Activated CD4-positive, alpha-beta T cell treated with anti-CD3 and anti-CD28 coated beads, Interleukin-2, Interleukin-4, amounts not matched to agents 100 ng/mL and 50 ng/mL, durations not matched to agents 16 hours and 8 hours (primary cell): ENCODE results near the gene CIP2A.

Source experiments
- DNase-seq: peaks from one replicate; pipeline ENCODE4 v3.0.0-alpha.2; 2020; ENCODE audit warnings: low spot score

CIP2A gene

DNA sequence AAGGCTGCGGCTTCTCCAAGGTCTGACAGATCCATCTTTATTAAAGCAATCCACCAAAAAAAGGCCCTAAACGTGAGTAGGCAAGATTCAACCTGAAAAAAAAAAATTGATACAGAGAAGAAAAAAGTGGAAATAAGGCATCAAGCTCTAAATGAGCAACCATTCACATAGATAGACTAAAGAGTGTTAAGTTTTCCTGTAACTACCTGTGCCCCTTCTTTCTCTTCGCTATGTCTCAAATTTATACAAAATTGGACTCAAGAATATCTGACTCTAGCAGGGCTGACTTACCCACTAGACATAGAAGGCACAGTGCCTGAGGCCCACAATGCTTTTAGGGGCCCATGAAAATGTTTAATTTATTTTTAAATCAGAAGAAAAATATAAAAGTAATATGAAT is 78.7 kb downstream of the CIP2A start, which contains the start of gene MYH15:
TSS of gene MYH15 (minus strand) at position 101 of the 400 bp plus-strand sequence. CDS start at position 35, 66 bp downstream.
- no peak for DNase-seq

GRCh38 chr3:108509871-108510270 is 79.4 kb downstream of the CIP2A start:
- DNase-seq = no peak

- no peak for DNase-seq
These were observed 80.0 kb downstream of the CIP2A start for GRCh38 chr3:108509263-108509662.

GRCh38 chr3:108507902-108508301 is 81.3 kb downstream of the CIP2A start:
- no peak for DNase-seq

- no peak for DNase-seq
These were observed 83.4 kb downstream of the CIP2A start for GRCh38 chr3:108505811-108506210.

- no peak for DNase-seq
These were observed 85.5 kb downstream of the CIP2A start for GRCh38 chr3:108503722-108504121.

GRCh38 chr3:108501535-108501934 is 87.7 kb downstream of the CIP2A start:
- no peak for DNase-seq

DNA sequence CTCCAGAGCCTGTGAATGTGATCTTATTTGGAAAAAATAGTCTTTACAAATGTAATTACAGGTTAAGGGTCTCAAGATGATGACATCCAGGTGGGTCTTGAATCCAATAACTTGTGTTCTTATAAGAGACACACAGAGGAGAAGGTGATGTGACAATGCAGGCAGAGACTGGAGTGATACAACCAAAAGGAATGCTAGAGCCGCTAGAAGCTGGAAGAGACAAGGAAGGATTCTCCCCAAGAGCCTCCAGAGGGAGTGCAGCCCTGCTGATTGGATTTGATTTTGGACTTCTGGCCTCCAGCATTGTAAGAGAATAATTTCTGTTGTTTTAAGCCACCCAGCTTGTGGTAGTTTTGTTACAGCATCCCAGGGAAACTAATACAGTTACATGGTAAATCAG is 88.5 kb downstream of the CIP2A start:
- no peak for DNase-seq
